Stimulated activated CD4-positive, alpha-beta T cell treated with anti-CD3 and anti-CD28 coated beads, Interleukin-2, amount 100 ng/mL, for 4 hours (primary cell): ENCODE measurements around the gene PGLYRP3.

Experiments
- DNase-seq: peaks from one replicate; pipeline ENCODE4 v3.0.0-alpha.2; 2020; ENCODE audit warnings: low read depth

Gene PGLYRP3

GRCh38 chr1:153313288-153313687 lies 536 bp upstream of the PGLYRP3 start:
- no peak for DNase-seq

DNA sequence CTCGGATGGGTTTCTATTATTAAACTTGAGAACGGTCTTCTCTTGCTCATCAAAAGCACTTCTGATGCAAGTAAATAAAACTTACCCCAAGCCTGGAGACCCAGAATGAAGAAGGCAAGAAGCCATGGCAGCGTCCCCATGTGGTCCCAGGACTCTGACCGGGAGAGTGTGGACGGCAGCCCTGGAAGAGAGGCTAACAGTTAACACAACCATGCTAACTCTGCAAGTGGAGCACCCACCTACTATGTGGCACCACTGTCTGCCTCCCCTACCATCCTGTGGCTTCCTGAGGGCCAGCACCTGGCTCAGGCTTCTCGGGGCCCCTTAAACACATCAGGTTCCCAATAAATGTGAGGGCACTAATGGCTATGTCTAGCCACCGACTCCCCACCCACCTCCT lies 2.2 kb downstream of the PGLYRP3 start:
- DNase-seq: no peak

- no peak for DNase-seq
Observed at GRCh38 chr1:153309441-153309840, 3.3 kb downstream of the PGLYRP3 start.

GRCh38 chr1:153308540-153308939 lies 4.2 kb downstream of the PGLYRP3 start:
- DNase-seq: no peak

GRCh38 chr1:153307221-153307600 lies 5.5 kb downstream of the PGLYRP3 start:
- no peak for DNase-seq

DNA sequence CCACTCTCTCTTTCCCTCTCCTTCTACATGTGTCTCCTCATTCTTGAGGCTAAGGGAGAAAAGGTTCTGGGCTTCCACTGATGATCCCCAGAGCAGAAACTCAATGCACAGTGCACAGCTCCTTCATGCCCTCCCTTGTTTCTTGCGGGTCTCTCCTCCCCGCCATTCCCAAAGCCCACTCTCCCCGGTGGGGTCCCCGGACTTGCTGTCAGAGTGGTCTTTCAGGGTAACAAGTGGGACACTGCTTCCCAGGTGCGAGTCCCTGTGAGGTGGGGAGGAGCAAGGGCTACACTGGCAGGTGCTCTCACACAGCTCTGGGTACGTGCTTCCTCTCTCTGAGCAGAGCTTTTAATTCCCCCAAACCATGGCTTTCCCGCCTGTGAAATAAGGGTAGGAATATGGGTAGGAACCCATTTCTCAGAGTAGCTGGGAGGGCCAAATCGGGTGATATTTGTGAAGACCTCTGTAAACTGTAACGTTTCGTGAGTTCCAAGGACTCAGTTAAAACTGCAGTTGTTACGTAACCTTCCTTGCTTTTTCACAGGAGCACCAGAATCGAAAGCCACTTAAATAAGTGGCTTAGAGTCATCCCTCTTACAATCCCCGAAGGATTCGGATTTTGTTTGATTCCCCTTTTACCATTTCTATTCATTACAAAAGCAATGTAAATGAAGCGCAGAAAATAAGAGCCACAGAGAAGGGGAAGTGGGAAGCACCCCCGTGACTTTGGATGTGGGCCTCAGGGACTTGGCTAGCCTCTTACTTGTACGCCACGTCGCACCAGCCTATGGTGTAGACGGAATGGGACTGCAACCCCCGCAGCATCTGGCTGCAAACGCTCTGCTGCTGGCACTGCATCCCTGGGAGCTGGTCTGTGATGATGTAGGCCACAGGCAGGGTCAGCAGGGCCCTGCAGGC lies 6.2 kb downstream of the PGLYRP3 start:
- DNase-seq: no peak

- no peak for DNase-seq
Observed at GRCh38 chr1:153305682-153306081, 7.1 kb downstream of the PGLYRP3 start.

- no peak for DNase-seq
Observed at GRCh38 chr1:153302308-153302707, 10.4 kb downstream of the PGLYRP3 start.

DNA sequence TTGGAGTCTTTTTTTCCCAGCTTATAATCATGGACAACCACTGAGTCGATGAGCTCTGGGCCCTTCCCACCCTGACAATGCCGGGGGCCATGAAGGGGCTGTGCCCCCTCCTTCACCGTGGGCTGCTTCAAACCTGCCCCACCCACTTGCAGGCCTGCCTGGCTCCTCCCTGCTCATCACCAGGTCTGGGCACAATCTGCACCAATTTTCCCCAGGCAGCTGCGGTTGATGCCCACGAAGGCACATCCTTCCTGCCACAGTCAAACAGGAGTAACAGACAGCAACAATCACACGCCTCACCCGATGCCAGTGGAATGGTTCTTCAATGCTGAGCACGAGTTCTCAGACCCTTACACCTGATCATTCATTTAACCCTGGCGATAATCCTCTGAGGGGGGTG lies 18.9 kb downstream of the PGLYRP3 start:
- DNase-seq: no peak

- DNase-seq: no peak
Observed at GRCh38 chr1:153293480-153293775, 19.3 kb downstream of the PGLYRP3 start.

- DNase-seq: no peak
Observed at GRCh38 chr1:153292740-153293479, 19.8 kb downstream of the PGLYRP3 start.

- DNase-seq: no peak
Observed at GRCh38 chr1:153292185-153292584, 20.6 kb downstream of the PGLYRP3 start.

DNA sequence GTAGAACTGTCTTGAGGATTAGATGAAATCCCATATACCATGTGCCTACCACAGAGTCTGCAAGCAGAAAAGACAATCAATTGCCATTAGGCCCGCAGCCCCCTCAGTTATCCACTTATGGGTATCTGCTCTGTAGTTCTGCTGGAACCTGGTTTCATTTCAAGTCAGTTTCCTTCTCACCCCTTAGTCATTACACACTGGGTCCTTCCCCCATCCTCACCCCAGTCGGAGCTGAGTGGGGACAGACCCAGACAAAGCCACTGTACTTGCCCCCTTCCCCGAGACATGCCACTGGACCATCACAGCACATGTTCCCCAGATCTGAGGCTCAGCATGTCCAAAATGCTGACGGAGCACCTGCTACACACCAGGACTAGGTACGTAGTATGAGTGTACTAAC lies 21.2 kb downstream of the PGLYRP3 start:
- DNase-seq: no peak

DNA sequence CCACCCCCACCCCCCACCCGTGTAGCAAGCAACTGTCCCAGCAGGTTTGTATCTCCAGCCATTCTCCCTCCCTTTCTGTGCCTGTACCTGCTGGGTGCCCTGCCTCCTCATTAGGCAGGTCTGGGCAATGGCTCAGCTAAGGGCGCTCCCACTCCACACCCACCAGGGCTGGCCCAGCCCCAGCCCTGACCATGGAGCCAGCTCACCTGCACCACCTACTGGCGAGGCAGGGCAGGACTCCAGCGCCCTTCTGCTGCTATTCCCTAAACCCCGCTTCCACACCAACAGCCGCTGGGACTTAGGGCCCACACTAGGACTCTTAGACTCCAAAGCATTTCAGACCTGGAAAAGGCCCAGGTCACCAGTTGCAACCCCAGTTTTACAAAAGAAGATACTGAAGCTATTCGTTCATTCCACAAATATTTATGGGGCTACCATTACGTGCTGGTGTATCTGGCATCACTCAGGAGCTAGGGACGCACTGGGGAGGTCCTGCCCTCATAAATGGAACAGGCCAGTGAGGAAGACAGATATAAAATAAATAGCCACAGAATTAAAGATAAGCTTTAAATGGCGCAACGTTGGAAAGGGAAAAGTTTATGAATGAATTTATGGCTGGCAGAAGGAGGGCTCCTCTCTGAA lies 24.0 kb downstream of the PGLYRP3 start:
- no peak for DNase-seq

DNA sequence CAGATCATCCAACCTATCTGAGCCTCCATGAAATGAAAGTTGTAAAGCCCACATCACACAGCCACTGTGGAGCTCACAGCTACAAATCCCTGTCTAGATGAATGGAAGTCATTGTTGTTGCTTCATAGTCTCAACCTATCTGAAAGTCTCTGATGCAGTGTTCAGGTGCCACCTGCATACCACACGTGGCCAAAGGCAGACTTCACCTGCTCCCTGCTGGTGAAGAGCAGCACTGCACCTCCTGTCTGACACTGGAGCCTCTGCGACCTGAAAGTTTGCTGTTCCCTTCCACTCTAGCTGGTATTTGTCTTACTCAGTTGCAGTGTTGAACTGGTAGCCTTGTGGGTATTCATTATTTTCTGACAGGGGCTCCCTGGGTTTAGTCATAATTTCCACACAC lies 34.9 kb downstream of the PGLYRP3 start:
- DNase-seq: peak; percentile 24

- DNase-seq: no peak
Observed at GRCh38 chr1:153272186-153272585, 40.6 kb downstream of the PGLYRP3 start.

- DNase-seq: no peak
Observed at GRCh38 chr1:153271711-153272110, 41.0 kb downstream of the PGLYRP3 start.

- no peak for DNase-seq
Observed at GRCh38 chr1:153265457-153265856, 47.3 kb downstream of the PGLYRP3 start.

GRCh38 chr1:153262462-153263157 lies 50.1 kb downstream of the PGLYRP3 start:
- DNase-seq: no peak

DNA sequence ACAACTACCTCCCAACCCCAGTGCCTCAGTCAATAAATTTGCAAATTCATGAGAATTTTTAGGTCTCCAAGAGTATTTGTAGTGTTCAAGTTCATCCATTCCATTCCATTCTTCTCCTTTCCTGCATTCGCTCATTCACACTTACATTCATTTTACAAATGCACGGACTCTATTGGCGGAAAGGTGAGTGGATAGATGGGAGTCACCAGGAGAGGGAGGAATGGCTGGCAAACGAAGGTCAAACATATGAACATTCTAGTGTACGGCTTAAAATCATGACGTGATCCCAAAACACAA lies 50.7 kb downstream of the PGLYRP3 start:
- no peak for DNase-seq

DNA sequence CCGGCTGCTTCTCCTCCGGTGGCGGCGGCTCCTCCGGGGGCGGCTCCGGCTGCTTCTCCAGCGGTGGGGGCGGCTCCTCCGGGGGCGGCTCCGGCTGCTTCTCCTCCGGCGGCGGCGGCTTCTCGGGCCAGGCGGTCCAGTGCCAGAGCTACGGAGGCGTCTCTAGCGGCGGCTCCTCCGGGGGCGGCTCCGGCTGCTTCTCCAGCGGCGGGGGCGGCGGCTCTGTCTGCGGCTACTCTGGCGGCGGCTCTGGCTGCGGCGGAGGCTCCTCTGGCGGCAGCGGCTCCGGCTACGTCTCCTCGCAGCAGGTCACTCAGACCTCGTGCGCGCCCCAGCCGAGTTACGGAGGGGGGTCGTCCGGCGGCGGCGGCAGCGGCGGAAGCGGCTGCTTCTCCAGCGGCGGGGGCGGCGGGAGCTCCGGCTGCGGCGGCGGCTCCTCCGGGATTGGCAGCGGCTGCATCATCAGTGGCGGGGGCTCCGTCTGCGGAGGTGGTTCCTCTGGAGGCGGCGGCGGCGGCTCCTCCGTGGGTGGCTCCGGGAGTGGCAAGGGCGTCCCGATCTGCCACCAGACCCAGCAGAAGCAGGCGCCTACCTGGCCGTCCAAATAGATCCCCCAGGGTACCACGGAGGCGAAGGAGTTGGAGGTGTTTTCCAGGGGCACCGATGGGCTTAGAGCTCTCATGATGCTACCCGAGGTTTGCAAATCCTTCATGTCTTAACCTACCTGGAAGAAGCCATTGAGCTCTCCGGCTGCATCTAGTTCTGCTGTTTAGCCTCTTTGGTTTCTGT lies 51.3 kb downstream of the PGLYRP3 start:
- peak; percentile 20 for DNase-seq
